Measurements from ENCODE around the gene PDE2A.

Gene PDE2A

DNA sequence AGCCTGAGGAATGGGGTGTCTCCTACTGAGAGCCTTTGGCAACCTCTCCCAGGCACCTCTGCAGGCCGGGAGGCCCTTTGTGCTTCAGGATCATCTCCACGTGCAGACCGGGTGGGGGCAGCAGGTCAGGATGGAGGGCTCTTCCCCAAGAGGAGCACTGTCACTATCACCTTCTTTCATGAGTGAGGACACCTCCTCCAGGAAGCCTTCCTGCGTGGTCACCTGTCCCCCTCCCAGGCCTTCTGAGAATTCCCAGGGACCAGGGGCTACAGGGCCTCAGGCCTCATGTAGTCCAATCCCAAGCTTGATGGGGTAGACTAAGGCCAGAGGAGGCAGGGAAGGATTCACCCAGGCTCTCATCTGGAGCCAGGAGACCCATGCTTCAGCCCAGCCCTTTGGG is 57.6 kb downstream of the PDE2A start:
- TF ChIP-seq, protein P1, sequence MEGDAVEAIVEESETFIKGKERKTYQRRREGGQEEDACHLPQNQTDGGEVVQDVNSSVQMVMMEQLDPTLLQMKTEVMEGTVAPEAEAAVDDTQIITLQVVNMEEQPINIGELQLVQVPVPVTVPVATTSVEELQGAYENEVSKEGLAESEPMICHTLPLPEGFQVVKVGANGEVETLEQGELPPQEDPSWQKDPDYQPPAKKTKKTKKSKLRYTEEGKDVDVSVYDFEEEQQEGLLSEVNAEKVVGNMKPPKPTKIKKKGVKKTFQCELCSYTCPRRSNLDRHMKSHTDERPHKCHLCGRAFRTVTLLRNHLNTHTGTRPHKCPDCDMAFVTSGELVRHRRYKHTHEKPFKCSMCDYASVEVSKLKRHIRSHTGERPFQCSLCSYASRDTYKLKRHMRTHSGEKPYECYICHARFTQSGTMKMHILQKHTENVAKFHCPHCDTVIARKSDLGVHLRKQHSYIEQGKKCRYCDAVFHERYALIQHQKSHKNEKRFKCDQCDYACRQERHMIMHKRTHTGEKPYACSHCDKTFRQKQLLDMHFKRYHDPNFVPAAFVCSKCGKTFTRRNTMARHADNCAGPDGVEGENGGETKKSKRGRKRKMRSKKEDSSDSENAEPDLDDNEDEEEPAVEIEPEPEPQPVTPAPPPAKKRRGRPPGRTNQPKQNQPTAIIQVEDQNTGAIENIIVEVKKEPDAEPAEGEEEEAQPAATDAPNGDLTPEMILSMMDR (IDR thresholded peaks at IDR 0.05; ENCODE audit: extremely low read depth, missing control alignments), result no peak
- DNase-seq (ENCODE audit: low spot score), result no peak

DNA sequence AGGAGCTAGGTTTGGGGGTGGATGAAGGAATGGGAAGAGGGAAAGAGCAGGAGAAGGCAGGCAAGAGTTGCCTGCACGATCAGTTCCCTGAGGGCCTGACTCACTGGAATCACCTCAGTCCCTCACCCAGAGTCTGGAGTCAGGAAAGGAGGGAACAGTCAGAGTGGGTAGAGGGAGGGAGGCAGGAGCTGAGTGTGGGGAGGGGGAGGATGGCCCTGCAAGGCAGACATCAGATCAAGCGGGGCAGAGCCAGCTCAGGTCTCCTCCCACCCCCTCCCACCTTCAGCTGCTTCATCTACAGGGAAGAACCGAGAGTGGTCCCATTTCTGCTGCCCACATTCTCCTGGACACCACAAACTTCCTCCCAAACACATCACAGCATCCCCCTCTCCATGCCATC is 58.9 kb downstream of the PDE2A start:
- TF ChIP-seq, protein P1 (IDR thresholded peaks at IDR 0.05; ENCODE audit: extremely low read depth, missing control alignments), result no peak
- no peak for DNase-seq (ENCODE audit: low spot score)

DNA sequence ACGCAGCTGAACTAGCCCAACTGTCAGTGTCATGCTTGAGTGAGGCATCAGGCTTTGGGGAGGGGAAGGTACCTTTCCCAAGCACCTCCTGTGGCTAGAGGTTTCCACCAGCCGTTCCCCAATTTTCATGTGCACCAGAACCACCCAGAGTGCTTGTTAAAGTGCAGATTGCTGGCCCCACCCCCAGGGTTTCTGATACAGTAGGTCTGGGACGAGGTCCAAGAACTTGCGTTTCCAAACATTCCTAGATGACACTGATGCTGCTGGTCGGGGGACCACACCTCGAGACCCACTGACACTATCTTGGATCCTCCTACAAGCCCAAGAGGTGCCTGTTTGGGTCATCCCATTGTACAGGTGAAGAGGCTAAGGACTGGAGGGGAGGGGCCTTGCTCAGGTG is 59.8 kb downstream of the PDE2A start:
- no peak for DNase-seq (ENCODE audit: low spot score)
- TF ChIP-seq, protein P1 (IDR thresholded peaks at IDR 0.05; ENCODE audit: extremely low read depth, missing control alignments), result no peak

DNA sequence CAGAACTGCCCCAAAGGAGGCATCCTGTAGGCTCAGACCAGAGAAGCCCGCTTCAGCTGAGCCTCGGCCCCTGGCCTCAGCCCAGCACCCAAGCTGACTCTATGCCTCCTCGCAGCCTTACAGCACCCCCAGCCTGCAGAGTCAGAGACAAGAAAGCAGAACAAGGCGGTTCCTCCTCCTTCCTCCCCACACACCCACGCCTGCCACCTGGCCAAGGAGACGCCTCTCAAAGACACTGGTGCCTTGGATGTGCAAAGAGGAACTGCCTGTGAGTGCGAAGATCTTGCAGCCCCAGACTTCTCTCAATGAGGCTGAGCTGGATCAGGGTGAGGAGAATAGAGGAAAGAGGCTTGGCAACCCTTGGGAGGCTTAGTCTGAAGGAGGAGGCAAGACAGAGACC is 60.2 kb downstream of the PDE2A start:
- DNase-seq (ENCODE audit: low spot score), result peak; percentile 81
- TF ChIP-seq, protein P1 (IDR thresholded peaks at IDR 0.05; ENCODE audit: extremely low read depth, missing control alignments), result peak; percentile 19

DNA sequence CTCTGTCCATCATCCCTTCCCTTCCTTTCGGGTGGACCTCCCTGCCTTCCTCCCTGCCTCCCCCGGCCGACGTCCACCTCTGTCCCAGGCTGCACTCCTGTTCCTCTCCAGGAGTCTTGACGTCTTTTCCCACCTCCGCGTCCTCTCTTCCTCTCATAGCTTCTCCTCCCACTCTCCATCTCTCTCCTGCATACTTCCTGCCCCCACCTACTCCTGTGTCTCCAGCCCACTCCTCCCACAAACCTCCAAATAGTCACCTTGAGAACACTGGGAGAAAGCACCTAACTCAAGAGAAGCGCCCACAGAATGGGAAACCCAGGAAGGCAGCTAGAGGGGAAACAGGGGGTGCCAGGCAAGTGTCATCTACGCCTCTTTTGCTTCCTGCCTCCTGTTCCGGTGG is 60.8 kb downstream of the PDE2A start:
- no peak for DNase-seq (ENCODE audit: low spot score)
- TF ChIP-seq, protein P1 (IDR thresholded peaks at IDR 0.05; ENCODE audit: extremely low read depth, missing control alignments), result no peak

DNA sequence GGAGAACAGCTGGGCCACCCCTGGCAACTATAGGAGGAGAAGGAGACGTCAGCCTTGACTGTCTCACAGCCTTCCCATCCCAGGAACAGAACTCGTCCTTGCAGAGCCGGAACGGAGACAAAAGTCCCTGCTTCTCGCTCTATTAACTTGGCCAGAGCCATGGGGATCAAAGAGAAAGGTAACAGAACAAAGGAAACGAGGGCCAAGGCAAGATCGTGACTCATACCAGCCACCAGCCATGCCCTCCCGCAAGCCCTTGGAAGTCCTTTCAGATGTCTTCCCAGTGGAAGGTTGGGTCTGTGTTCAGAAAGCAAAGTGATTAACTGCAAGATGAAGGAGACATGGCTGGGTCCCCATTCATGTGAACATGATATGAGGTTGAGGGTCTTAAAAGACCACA is 64.7 kb downstream of the PDE2A start:
- no peak for DNase-seq (ENCODE audit: low spot score)
- TF ChIP-seq, protein P1 (IDR thresholded peaks at IDR 0.05; ENCODE audit: extremely low read depth, missing control alignments), result no peak

DNA sequence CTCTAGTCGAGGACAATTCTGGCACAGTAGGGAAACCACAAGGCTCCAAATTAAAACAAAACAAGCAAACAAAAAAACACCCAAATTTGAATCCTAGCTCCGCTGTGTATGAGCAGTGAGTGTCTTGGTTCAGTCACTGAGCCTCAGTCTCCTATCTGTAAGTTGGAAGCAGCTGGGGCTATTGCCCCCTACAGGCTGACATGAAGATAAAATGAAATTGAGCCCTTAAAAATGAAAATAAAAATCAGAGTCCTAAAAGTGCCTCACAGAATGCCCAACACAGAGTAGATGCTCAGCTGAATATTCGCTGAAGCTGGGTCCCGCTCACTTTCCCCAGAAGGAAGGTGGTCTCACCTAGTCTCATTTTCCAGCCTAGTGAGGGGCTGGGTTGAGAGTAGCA is 65.2 kb downstream of the PDE2A start:
- TF ChIP-seq, protein P1 (IDR thresholded peaks at IDR 0.05; ENCODE audit: extremely low read depth, missing control alignments), result peak; percentile 51
- no peak for DNase-seq (ENCODE audit: low spot score)

Measured in GM20000 (cell line).